T-cell (primary cell): ENCODE data around the gene PKHD1. TPM values are rescaled to one million over a fixed set of nuclear protein-coding genes. Genes with fewer than 3 reads are reported as not detected.

Source experiments
- ATAC-seq, 4 experiments: fragments of 200-7000 bp in 3 of 4; fragments of 150-1000 bp in 1 of 4; cut with Tn5 transposase; replicated peaks in 1 of 4; 1 replicate in 3 of 4; 2 replicates in 1 of 4; pipeline ENCODE4 v1.10.0; 2021; ENCODE audit warnings: moderate library complexity in 3 of 4, mild to moderate bottlenecking in 2 of 4, moderate number of reproducible peaks in 1 of 4
- CTCF ChIA-PET, 2 donors: fragments of 300-600 bp; sonication (Branson Sonifier 250); formaldehyde crosslinking; loops; one replicate each; lab custom pipeline; 2022; ENCODE audit warnings: antibody characterized with exemption in 2 of 2; lab: Charles Lee
- POLR2A ChIA-PET, 2 donors: fragments of 300-600 bp; sonication (Branson Sonifier 250); formaldehyde crosslinking; loops; one replicate each; lab custom pipeline; 2022; ENCODE audit warnings: antibody characterized with exemption in 2 of 2; lab: Charles Lee
- DNase-seq, 35 experiments: peaks; one replicate each; pipeline versions ENCODE4 v3.0.0 to v3.0.0-alpha.2; 2013 to 2023
- H3K27ac ChIP-seq: one replicate; pipeline ENCODE4 v1.5.1; 2013; ENCODE audit warnings: low read length
- H3K27me3 ChIP-seq, 2 experiments: replicated peaks in 1 of 2; 1 replicate in 1 of 2; 2 replicates in 1 of 2; pipeline versions ENCODE4 v1.6.1 to v1.7.0; 2013; ENCODE audit warnings: low read length in 1 of 2, mixed read lengths in 1 of 2; ENCODE audit not compliant: control insufficient read depth in 2 of 2, insufficient read depth in 2 of 2; ENCODE audit errors: extremely low read depth in 1 of 2
- H3K36me3 ChIP-seq, 2 donors: 1 replicate in 1 of 2; 2 replicates in 1 of 2; pipeline versions ENCODE4 v1.6.1 to v1.7.0; 2013; ENCODE audit warnings: low read length in 1 of 2; ENCODE audit not compliant: control insufficient read depth in 2 of 2, insufficient read depth in 1 of 2; ENCODE audit errors: extremely low read depth in 1 of 2
- H3K4me1 ChIP-seq, 2 experiments: 1 replicate in 1 of 2; 2 replicates in 1 of 2; pipeline versions ENCODE4 v1.6.1 to v1.7.0; 2013; ENCODE audit warnings: low read length in 2 of 2, mixed read lengths in 1 of 2; ENCODE audit not compliant: insufficient read depth in 2 of 2, control insufficient read depth in 1 of 2; ENCODE audit errors: extremely low read depth in 1 of 2
- H3K4me3 ChIP-seq, 2 donors: 1 replicate in 1 of 2; 2 replicates in 1 of 2; pipeline versions ENCODE4 v1.5.1 to v1.7.0; 2013; ENCODE audit warnings: mild to moderate bottlenecking in 2 of 2, low read length in 1 of 2, moderate library complexity in 1 of 2; ENCODE audit not compliant: control insufficient read depth in 1 of 2; ENCODE audit errors: extremely low read depth in 1 of 2
- H3K9me3 ChIP-seq: 2 replicates; pipeline ENCODE4 v1.7.0; 2013
- H3K27ac Mint-ChIP-seq, 2 donors: one replicate each; pipeline ENCODE4 v1.8.0; 2020 to 2021; ENCODE audit warnings: mild to moderate bottlenecking in 2 of 2, mixed read lengths in 2 of 2
- H3K27me3 Mint-ChIP-seq, 2 donors: one replicate each; pipeline ENCODE4 v1.8.0; 2021 to 2022; ENCODE audit warnings: mixed read lengths in 2 of 2
- H3K36me3 Mint-ChIP-seq: one replicate; pipeline ENCODE4 v1.8.0; 2021; ENCODE audit warnings: mixed read lengths
- H3K4me1 Mint-ChIP-seq, 3 donors: one replicate each; pipeline ENCODE4 v1.8.0; 2020 to 2022; ENCODE audit warnings: mixed read lengths in 3 of 3, mild to moderate bottlenecking in 1 of 3
- H3K4me3 Mint-ChIP-seq, 3 donors: one replicate each; pipeline ENCODE4 v1.8.0; 2020 to 2022; ENCODE audit warnings: mild to moderate bottlenecking in 3 of 3, mixed read lengths in 3 of 3, moderate library complexity in 3 of 3
- H3K9me3 Mint-ChIP-seq, 3 donors: one replicate each; pipeline ENCODE4 v1.8.0; 2020 to 2022; ENCODE audit warnings: mixed read lengths in 3 of 3
- WGBS: methylation state at CpG from one replicate; pipeline ENCODE4 v1.1.5; 2013; ENCODE audit warnings: missing lambda C conversion rate; ENCODE audit not compliant: insufficient coverage; 5-methylcytosine and 5-hydroxymethylcytosine counted together
- total RNA-seq, 35 experiments: library from RNA in 6 of 35; stranded (reverse) in 6 of 35; fragments of 120-200 nt in 1 of 35; gene quantifications; one replicate each; pipeline versions ENCODE4 v1.2.1 to v1.2.4 and lab custom pipeline; 2013 to 2026

The PKHD1 gene
- total RNA-seq, 5 donors from 2014 or later (not counting 1 experiment from before 2014, with no cell fraction given): 0.03 TPM; not detected in 3

DNA sequence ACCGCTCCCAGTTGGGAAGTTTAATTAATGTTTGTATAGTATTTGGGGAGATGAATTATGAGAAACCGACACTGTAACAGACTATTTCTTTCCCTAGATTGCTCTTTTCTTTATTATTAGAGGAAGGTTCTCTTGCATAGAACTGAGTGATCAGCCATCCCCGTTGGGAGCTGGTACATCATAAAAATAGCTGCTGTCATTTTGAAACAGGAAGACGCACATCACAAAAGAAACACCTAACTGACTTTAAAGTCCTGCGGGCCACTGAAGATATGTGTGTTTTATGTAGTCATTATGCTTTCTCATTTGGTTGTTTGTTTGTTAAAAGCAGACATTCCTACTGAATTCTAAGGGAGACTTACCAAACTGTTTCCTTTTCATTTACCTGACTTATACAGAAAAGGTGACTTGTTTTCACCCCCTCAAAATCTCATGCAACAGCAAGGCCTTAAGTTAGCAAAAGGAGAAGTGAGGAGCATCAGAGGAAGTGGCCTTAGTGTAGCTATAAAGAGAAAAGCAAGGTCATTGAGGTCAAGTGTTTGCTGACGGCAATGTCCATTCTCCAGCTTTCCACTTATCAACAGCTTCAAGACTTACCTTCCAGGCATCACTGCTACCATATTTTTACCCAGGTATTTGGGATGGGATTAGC lies 91.0 kb downstream of the PKHD1 start:
- 100% methylated on average over 1 of the region's 6 CpGs for WGBS
- Mint-ChIP-seq H3K27me3 (peaks cover 18 to 21% of the 10 kb centered on the region in 2 donors), H3K4me3 (no peak overlapping the region), H3K4me1 (no peaks in the 10 kb centered on the region), H3K27ac (no peak overlapping the region), H3K36me3 (no peaks in the 10 kb centered on the region), H3K9me3 (no peaks in the 10 kb centered on the region)
- DNase-seq: no peak
- Histone ChIP-seq H3K27me3 (peaks cover 0 to 5% of the 10 kb centered on the region in 2 experiments), H3K27ac (no peak overlapping the region), H3K36me3 (no peaks in the 10 kb centered on the region), H3K4me1 (no peaks in the 10 kb centered on the region), H3K9me3 (no peaks in the 10 kb centered on the region), H3K4me3 (no peak overlapping the region)
- POLR2A ChIA-PET: no interaction called here
- CTCF ChIA-PET: no interaction called here
- ATAC-seq: no peak

DNA sequence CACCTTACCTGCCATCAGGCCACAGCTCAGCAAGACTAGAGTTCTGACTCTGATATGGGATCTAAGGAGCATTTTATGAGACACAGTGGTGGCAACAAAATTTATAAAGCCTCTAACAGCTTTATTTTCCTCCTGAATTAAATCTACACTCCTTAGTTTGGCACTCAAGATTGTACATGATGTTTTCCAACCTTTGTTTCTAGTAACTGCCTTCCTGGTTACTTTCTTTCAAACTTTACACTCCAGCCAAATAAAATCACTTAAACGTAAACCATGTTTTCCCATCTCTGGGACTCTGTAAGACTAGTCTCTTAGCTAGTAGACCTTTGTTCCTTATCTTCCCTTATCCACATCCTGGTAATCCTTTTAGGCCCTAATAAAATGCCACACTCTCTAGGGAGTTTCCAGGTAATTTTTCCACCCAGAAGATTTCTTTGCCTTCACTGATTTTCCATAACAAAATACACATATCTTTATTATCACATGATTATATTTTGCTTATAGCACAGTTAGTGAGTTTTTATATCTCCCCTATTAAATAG lies 92.1 kb downstream of the PKHD1 start:
- Histone ChIP-seq H3K27me3 (peaks cover 0 to 5% of the 10 kb centered on the region in 2 experiments), H3K9me3 (no peaks in the 10 kb centered on the region), H3K27ac (no peak overlapping the region), H3K36me3 (no peaks in the 10 kb centered on the region), H3K4me1 (no peaks in the 10 kb centered on the region), H3K4me3 (no peak overlapping the region)
- Mint-ChIP-seq H3K4me3 (no peak overlapping the region), H3K36me3 (no peaks in the 10 kb centered on the region), H3K27ac (no peak overlapping the region), H3K9me3 (peaks cover 1 to 8% (median 2%) of the 10 kb centered on the region in 3 donors), H3K4me1 (no peaks in the 10 kb centered on the region), H3K27me3 (peaks cover 18 to 21% of the 10 kb centered on the region in 2 donors)
- no peak for ATAC-seq
- CTCF ChIA-PET: no interaction called here
- 67% methylated on average over 1 of the region's 1 CpG for WGBS
- DNase-seq: no peak
- POLR2A ChIA-PET: interaction anchor here in 1 of 2 donors (0.6 kb wide), 1 partner anchor 519 kb away, joined by 3 read pairs; no protein-coding TSS in a partner anchor

DNA sequence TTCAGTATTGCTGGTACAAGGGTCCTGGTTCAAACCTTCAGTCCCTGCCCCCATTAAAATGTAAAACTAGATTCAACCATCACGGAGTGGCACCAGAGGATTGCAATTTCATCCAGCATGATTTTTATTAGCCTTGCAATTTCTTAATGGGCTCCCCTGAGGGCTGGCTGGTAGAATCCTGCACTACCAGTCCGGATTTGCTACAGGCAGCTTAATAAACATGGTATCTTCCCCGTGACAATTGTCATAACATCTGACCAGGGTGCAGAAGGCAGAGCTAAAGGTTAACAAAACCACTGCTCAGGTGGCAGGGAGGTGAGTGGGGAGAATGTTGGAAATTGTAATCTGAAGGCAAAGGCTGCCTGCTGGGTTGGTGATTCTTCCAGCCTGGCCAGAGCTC lies 94.5 kb downstream of the PKHD1 start:
- Histone ChIP-seq H3K4me3 (no peak overlapping the region), H3K27me3 (peaks cover 0 to 5% of the 10 kb centered on the region in 2 experiments), H3K27ac (no peak overlapping the region), H3K9me3 (peaks cover 2% of the 10 kb centered on the region), H3K4me1 (no peaks in the 10 kb centered on the region), H3K36me3 (no peaks in the 10 kb centered on the region)
- Mint-ChIP-seq H3K27me3 (peaks cover 10 to 18% of the 10 kb centered on the region in 2 donors), H3K36me3 (no peaks in the 10 kb centered on the region), H3K27ac (no peak overlapping the region), H3K4me1 (no peaks in the 10 kb centered on the region), H3K9me3 (peaks cover 2 to 15% (median 8%) of the 10 kb centered on the region in 3 donors), H3K4me3 (no peak overlapping the region)
- CTCF ChIA-PET: no interaction called here
- POLR2A ChIA-PET: no interaction called here
- WGBS: 60% methylated on average over 1 of the region's 3 CpGs
- DNase-seq (no peak), ATAC-seq (no peak)

DNA sequence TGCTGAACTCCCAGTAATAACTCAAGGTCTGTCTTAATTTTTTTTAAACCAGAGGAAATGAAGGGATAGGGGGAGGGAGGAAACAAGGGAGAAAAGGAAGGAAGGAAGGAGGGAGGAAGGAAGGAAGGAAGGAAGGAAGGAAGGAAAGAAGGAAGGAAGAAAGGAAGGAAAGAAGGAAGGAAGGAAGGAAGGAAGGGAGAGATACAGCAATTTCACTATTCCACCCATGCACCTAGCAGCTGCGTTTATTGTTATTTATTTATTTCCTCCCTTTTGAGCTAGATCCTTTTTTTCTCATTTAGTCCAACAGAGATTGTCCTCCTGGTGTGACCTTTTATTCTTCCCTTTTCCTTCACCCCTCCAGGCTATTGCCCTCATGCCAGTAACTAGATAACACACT lies 97.6 kb downstream of the PKHD1 start:
- CTCF ChIA-PET: no interaction called here
- DNase-seq (no peak), ATAC-seq (no peak)
- POLR2A ChIA-PET: no interaction called here
- Histone ChIP-seq H3K27ac (no peak overlapping the region), H3K4me3 (no peak overlapping the region), H3K36me3 (no peaks in the 10 kb centered on the region), H3K4me1 (no peaks in the 10 kb centered on the region), H3K27me3 (peaks cover 0 to 5% of the 10 kb centered on the region in 2 experiments), H3K9me3 (peaks cover 2% of the 10 kb centered on the region)
- peaks cover 5 to 9% of the 10 kb centered on the region in 2 donors for H3K27me3 Mint-ChIP-seq
- H3K4me3 Mint-ChIP-seq: no peak overlapping the region
- no peaks in the 10 kb centered on the region for H3K36me3 Mint-ChIP-seq
- peaks cover 2 to 15% (median 8%) of the 10 kb centered on the region in 3 donors for H3K9me3 Mint-ChIP-seq
- no peaks in the 10 kb centered on the region for H3K4me1 Mint-ChIP-seq
- H3K27ac Mint-ChIP-seq: no peak overlapping the region
- WGBS: no CpG with 5 or more reads among the region's 1 CpG

DNA sequence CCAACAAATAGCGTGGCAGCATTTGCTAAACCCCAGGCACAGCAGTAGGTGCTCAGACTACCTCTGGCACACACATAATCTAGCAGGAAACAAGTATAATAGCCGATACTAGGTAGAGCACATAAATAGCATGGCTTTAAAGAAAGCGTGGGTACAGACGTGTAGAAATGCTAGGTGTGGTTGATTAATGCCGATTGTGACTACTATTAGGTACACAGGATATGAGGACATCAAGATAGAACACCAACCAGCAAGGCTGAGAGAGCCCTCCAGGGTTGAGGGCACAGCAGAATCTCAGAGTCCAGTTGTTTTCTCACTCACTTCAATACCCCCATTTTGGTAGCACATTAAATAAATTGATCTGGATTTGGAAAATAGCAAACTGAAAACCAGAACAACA lies 100.5 kb downstream of the PKHD1 start:
- H3K4me3 ChIP-seq: no peak overlapping the region
- Mint-ChIP-seq H3K27ac (no peak overlapping the region), H3K4me3 (no peak overlapping the region), H3K4me1 (no peaks in the 10 kb centered on the region), H3K9me3 (peaks cover 2 to 15% (median 8%) of the 10 kb centered on the region in 3 donors), H3K27me3 (peaks cover 0 to 6% of the 10 kb centered on the region in 2 donors), H3K36me3 (no peaks in the 10 kb centered on the region)
- CTCF ChIA-PET: no interaction called here
- POLR2A ChIA-PET: no interaction called here
- H3K27me3 ChIP-seq: no peaks in the 10 kb centered on the region
- H3K27ac ChIP-seq: no peak overlapping the region
- DNase-seq (no peak), ATAC-seq (no peak)
- no peaks in the 10 kb centered on the region for H3K36me3 ChIP-seq
- WGBS: 67% methylated on average over 1 of the region's 5 CpGs
- H3K4me1 ChIP-seq: no peaks in the 10 kb centered on the region
- peaks cover 2% of the 10 kb centered on the region for H3K9me3 ChIP-seq

DNA sequence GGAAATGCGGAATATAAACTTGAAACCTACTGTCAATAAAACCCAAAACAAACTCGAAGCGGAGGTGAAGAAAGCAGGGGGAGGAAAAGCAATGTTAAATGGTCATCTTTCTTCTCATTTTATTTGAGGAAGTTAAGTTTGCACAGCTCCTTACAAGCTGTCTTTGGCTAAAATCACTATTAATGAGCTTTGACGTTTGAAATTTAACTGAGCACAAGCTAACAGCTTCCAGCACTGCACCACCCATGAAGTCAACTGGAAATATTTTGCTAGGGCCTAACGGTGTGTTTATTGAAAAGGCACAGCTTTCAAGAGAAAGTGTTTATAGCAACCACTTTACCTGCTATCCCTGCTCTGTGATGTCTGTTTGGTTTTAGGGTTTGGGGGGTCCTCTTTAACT lies 103.8 kb downstream of the PKHD1 start:
- no peak overlapping the region for H3K4me3 Mint-ChIP-seq
- POLR2A ChIA-PET: no interaction called here
- H3K4me1 Mint-ChIP-seq: no peaks in the 10 kb centered on the region

More for the DNA sequence above, 103.8 kb downstream of the PKHD1 start:
- Histone ChIP-seq H3K9me3 (no peaks in the 10 kb centered on the region), H3K4me1 (no peaks in the 10 kb centered on the region), H3K4me3 (no peak overlapping the region), H3K27me3 (no peaks in the 10 kb centered on the region), H3K36me3 (no peaks in the 10 kb centered on the region), H3K27ac (no peak overlapping the region)
- WGBS: no CpG with 5 or more reads among the region's 5 CpGs
- DNase-seq (no peak), ATAC-seq (no peak)
- CTCF ChIA-PET: no interaction called here
- no peak overlapping the region for H3K27ac Mint-ChIP-seq
- H3K36me3 Mint-ChIP-seq: no peaks in the 10 kb centered on the region
- H3K27me3 Mint-ChIP-seq: peaks cover 0 to 6% of the 10 kb centered on the region in 2 donors
- no peaks in the 10 kb centered on the region for H3K9me3 Mint-ChIP-seq
